NB4 (cell line): ENCODE data around the gene SMCP.

Experiments used
- DNase-seq: peaks from one replicate; pipeline ENCODE4 v3.0.0; 2010; ENCODE audit warnings: low read depth
- H3K4me3 ChIP-seq: one replicate; pipeline ENCODE4 v1.5.1; 2011; ENCODE audit warnings: mild to moderate bottlenecking, low read depth, low read length, moderate library complexity
- CTCF ChIP-seq: IDR thresholded peaks from one replicate; pipeline ENCODE4 v1.5.1; 2012; ENCODE audit warnings: low read depth, low read length
- MAX ChIP-seq: IDR thresholded peaks from 2 replicates; pipeline ENCODE4 v1.6.1; 2011; ENCODE audit warnings: low read depth, low read length
- MYC ChIP-seq: IDR thresholded peaks from 2 replicates; pipeline ENCODE4 v1.6.1; 2011; ENCODE audit warnings: low read depth, low read length
- POLR2A ChIP-seq: IDR thresholded peaks from 2 replicates; pipeline ENCODE4 v1.6.1; 2011; ENCODE audit warnings: mild to moderate bottlenecking; ENCODE audit not compliant: insufficient read length; ENCODE audit errors: extremely low read depth

Gene SMCP

DNA sequence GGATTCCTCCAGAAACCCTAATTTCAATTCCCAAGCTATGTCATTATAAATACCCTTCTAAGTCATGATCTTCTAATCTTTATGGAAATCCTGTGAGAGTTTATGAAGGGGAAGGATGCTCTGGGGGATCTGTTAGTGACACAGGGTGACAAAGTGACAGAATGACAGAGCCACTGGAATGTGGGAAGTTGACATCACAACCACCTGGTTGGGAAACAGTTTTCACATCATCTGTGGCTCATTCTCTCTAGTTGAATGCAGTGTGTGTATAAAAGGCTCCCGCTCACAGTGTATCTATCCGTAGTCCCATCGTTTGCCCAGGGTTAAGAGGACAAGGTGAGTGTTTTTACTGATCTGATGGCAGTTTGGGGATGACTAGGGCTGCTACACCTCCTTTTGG lies 18.4 kb upstream of the SMCP start, which contains the start of gene LCE7A:
Gene LCE7A, plus strand, starts transcription at position 301 of the 400 bp plus-strand sequence. CDS start 702 bp downstream, outside the sequence.
- H3K4me3 ChIP-seq: no peak within 1 kb of the TSS
- DNase-seq: no peak
- TF ChIP-seq MYC: no peak
- no peak for TF ChIP-seq CTCF
- TF ChIP-seq POLR2A: no peak
- TF ChIP-seq MAX: no peak

GRCh38 chr1:152860129-152860528 lies 18.0 kb upstream of the SMCP start:
- no peak overlapping the region for H3K4me3 ChIP-seq
- no peak for TF ChIP-seq MYC
- no peak for TF ChIP-seq MAX
- TF ChIP-seq CTCF: no peak
- no peak for TF ChIP-seq POLR2A
- DNase-seq: no peak

- no peak overlapping the region for H3K4me3 ChIP-seq
- no peak for DNase-seq
- TF ChIP-seq POLR2A: no peak
- TF ChIP-seq MYC: no peak
- no peak for TF ChIP-seq MAX
- TF ChIP-seq CTCF: no peak
Observed at GRCh38 chr1:152861374-152861773, 16.7 kb upstream of the SMCP start.

- no peak for TF ChIP-seq CTCF
- no peak for TF ChIP-seq POLR2A
- no peak for TF ChIP-seq MAX
- TF ChIP-seq MYC: no peak
- no peak overlapping the region for H3K4me3 ChIP-seq
- DNase-seq: no peak
Observed at GRCh38 chr1:152864443-152864842, 13.7 kb upstream of the SMCP start.

DNA sequence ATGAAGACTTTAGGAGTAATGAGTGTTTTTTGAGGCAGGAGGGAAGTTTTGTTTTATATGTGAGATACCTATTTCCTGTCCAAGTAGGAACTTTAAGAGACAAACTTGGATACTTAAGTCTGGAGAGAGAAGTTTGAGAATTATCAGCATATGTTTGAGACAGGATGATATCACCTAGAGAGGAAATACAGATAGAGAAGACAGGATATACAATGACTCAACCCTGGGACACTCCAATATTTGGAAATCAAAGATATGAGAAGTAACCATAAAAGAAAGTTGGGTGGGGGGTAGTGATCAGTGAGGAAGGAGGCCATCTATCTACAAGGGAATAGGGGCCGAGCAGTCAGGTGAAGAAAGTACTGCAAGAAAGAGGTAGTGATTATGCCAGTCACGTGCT lies 11.8 kb upstream of the SMCP start:
- no peak for TF ChIP-seq MYC
- TF ChIP-seq MAX: no peak
- TF ChIP-seq POLR2A: no peak
- no peak for TF ChIP-seq CTCF
- H3K4me3 ChIP-seq: no peak overlapping the region
- DNase-seq: no peak

DNA sequence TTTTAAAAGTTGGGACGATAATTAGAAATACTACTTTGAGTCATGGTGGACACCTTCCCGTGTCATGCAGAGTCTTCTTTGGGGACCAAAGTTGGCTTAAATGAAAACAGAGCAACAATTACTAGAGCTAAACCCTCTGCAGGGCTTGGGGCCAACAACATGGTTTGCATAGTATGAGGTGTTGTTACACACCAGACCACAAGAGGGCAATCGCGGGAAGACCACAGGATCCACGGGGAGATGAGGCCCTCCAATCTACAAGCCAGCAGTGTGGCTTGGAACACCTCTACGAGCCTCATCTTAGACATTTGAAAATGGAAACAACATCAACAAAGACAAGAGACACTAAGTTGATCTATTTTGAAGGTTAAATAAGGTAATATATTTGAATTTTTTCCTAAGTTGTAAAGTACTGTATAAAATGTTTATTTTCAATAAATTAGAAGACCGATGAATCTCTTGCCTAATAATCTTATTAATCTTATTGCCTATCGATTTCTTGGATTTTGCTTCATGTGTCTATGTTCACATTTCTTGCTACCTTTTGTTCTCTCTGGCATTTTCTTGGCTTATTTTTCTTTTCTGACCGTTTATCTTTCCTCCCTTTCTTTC lies 8.2 kb upstream of the SMCP start:
- H3K4me3 ChIP-seq: no peak overlapping the region
- DNase-seq: peak; percentile 65
- no peak for TF ChIP-seq MYC
- no peak for TF ChIP-seq POLR2A
- TF ChIP-seq CTCF: peak; percentile 71
